ENCODE data around the gene GRIK1. TPM values are rescaled to one million over a fixed set of nuclear protein-coding genes. Genes with fewer than 3 reads are reported as not detected.

Gene GRIK1
- total and polyA plus RNA-seq, 5 donors = not detected

GRCh38 chr21:29812947-29813346 is 126.8 kb downstream of the GRIK1 start:
- no peak overlapping the region for H3K4me3 ChIP-seq (ENCODE audit: low read length)
- H3K27ac ChIP-seq (ENCODE audit: low read length) = no peak overlapping the region
- DNase-seq = no peak
- H3K9me3 ChIP-seq (ENCODE audit: control insufficient read depth, low read length) = no peaks in the 10 kb centered on the region
- ATAC-seq = no peak
- intact Hi-C loops (cut with DNase I) = no loop called here
- H3K27me3 ChIP-seq (ENCODE audit: control insufficient read depth, insufficient read depth) = no peaks in the 10 kb centered on the region
- no peaks in the 10 kb centered on the region for H3K4me1 ChIP-seq (ENCODE audit: control insufficient read depth, insufficient read depth, low read length)
- 52% methylated on average over 3 of the region's 3 CpGs for WGBS

- intact Hi-C loops (cut with DNase I) = no loop called here
- no peak for DNase-seq
- no peak for ATAC-seq
- no peaks in the 10 kb centered on the region for H3K4me1 ChIP-seq (ENCODE audit: control insufficient read depth, insufficient read depth, low read length)
- H3K9me3 ChIP-seq (ENCODE audit: control insufficient read depth, low read length) = no peaks in the 10 kb centered on the region
- H3K27me3 ChIP-seq (ENCODE audit: control insufficient read depth, insufficient read depth) = no peaks in the 10 kb centered on the region
- H3K27ac ChIP-seq (ENCODE audit: low read length) = no peak overlapping the region
- H3K4me3 ChIP-seq (ENCODE audit: low read length) = no peak overlapping the region
- 41% methylated on average over 4 of the region's 4 CpGs for WGBS
These were observed 128.9 kb downstream of the GRIK1 start for GRCh38 chr21:29810871-29811270.

- H3K4me1 ChIP-seq (ENCODE audit: control insufficient read depth, insufficient read depth, low read length) = no peaks in the 10 kb centered on the region
- DNase-seq (no peak), ATAC-seq (no peak)
- WGBS = 52% methylated on average over 2 of the region's 2 CpGs
- no peaks in the 10 kb centered on the region for H3K27me3 ChIP-seq (ENCODE audit: control insufficient read depth, insufficient read depth)
- intact Hi-C loops (cut with DNase I) = no loop called here
- no peaks in the 10 kb centered on the region for H3K9me3 ChIP-seq (ENCODE audit: control insufficient read depth, low read length)
- no peak overlapping the region for H3K4me3 ChIP-seq (ENCODE audit: low read length)
- no peak overlapping the region for H3K27ac ChIP-seq (ENCODE audit: low read length)
These were observed 131.6 kb downstream of the GRIK1 start for GRCh38 chr21:29808153-29808552.

GRCh38 chr21:29805105-29805504 is 134.7 kb downstream of the GRIK1 start:
- no peak for ATAC-seq
- WGBS = 39% methylated on average over 1 of the region's 1 CpG

GRCh38 chr21:29803191-29803590 is 136.6 kb downstream of the GRIK1 start:
- no peaks in the 10 kb centered on the region for H3K27me3 ChIP-seq (ENCODE audit: control insufficient read depth, insufficient read depth)
- WGBS = 52% methylated on average over 1 of the region's 1 CpG
- no peaks in the 10 kb centered on the region for H3K9me3 ChIP-seq (ENCODE audit: control insufficient read depth, low read length)
- H3K27ac ChIP-seq (ENCODE audit: low read length) = no peak overlapping the region
- ATAC-seq (no peak), DNase-seq (no peak)
- intact Hi-C loops (cut with DNase I) = no loop called here
- H3K4me1 ChIP-seq (ENCODE audit: control insufficient read depth, insufficient read depth, low read length) = no peaks in the 10 kb centered on the region
- H3K4me3 ChIP-seq (ENCODE audit: low read length) = no peak overlapping the region

More at GRCh38 chr21:29805105-29805504, 134.7 kb downstream of the GRIK1 start:
- Histone ChIP-seq H3K27ac (ENCODE audit: low read length) (no peak overlapping the region), H3K9me3 (ENCODE audit: control insufficient read depth, low read length) (no peaks in the 10 kb centered on the region), H3K4me1 (ENCODE audit: control insufficient read depth, insufficient read depth, low read length) (no peaks in the 10 kb centered on the region), H3K4me3 (ENCODE audit: low read length) (no peak overlapping the region), H3K27me3 (ENCODE audit: control insufficient read depth, insufficient read depth) (no peaks in the 10 kb centered on the region)
- intact Hi-C loops (cut with DNase I) = no loop called here
- DNase-seq = no peak

- ATAC-seq = no peak
- 90% methylated on average over 4 of the region's 4 CpGs for WGBS
- H3K4me3 ChIP-seq (ENCODE audit: low read length) = no peak overlapping the region
- H3K9me3 ChIP-seq (ENCODE audit: control insufficient read depth, low read length) = no peaks in the 10 kb centered on the region
- H3K27me3 ChIP-seq (ENCODE audit: control insufficient read depth, insufficient read depth) = no peaks in the 10 kb centered on the region
- no peaks in the 10 kb centered on the region for H3K4me1 ChIP-seq (ENCODE audit: control insufficient read depth, insufficient read depth, low read length)
- intact Hi-C loops (cut with DNase I) = no loop called here
- no peak overlapping the region for H3K27ac ChIP-seq (ENCODE audit: low read length)
- DNase-seq = no peak
These were observed 138.7 kb downstream of the GRIK1 start for GRCh38 chr21:29801122-29801521.

- WGBS = 41% methylated on average over 3 of the region's 3 CpGs
- no peaks in the 10 kb centered on the region for H3K27me3 ChIP-seq (ENCODE audit: control insufficient read depth, insufficient read depth)
- no peaks in the 10 kb centered on the region for H3K4me1 ChIP-seq (ENCODE audit: control insufficient read depth, insufficient read depth, low read length)
- ATAC-seq = no peak
- no peaks in the 10 kb centered on the region for H3K9me3 ChIP-seq (ENCODE audit: control insufficient read depth, low read length)
- intact Hi-C loops (cut with DNase I) = no loop called here
- H3K4me3 ChIP-seq (ENCODE audit: low read length) = no peak overlapping the region
- no peak for DNase-seq
- H3K27ac ChIP-seq (ENCODE audit: low read length) = no peak overlapping the region
These were observed 139.7 kb downstream of the GRIK1 start for GRCh38 chr21:29800056-29800455.

- H3K4me1 ChIP-seq (ENCODE audit: control insufficient read depth, insufficient read depth, low read length) = no peaks in the 10 kb centered on the region
- intact Hi-C loops (cut with DNase I) = no loop called here
- DNase-seq (no peak), ATAC-seq (no peak)
- no peak overlapping the region for H3K4me3 ChIP-seq (ENCODE audit: low read length)
- 75% methylated on average over 3 of the region's 3 CpGs for WGBS
- no peaks in the 10 kb centered on the region for H3K9me3 ChIP-seq (ENCODE audit: control insufficient read depth, low read length)
- H3K27me3 ChIP-seq (ENCODE audit: control insufficient read depth, insufficient read depth) = no peaks in the 10 kb centered on the region
- H3K27ac ChIP-seq (ENCODE audit: low read length) = no peak overlapping the region
These were observed 141.0 kb downstream of the GRIK1 start for GRCh38 chr21:29798840-29799239.

GRCh38 chr21:29797155-29797554 is 142.6 kb downstream of the GRIK1 start:
- Histone ChIP-seq H3K4me3 (ENCODE audit: low read length) (no peak overlapping the region), H3K4me1 (ENCODE audit: control insufficient read depth, insufficient read depth, low read length) (no peaks in the 10 kb centered on the region), H3K9me3 (ENCODE audit: control insufficient read depth, low read length) (no peaks in the 10 kb centered on the region), H3K27me3 (ENCODE audit: control insufficient read depth, insufficient read depth) (no peaks in the 10 kb centered on the region), H3K27ac (ENCODE audit: low read length) (no peak overlapping the region)
- intact Hi-C loops (cut with DNase I) = no loop called here
- ATAC-seq (no peak), DNase-seq (no peak)
- 58% methylated on average over 3 of the region's 3 CpGs for WGBS

- intact Hi-C loops (cut with DNase I) = no loop called here
- no peaks in the 10 kb centered on the region for H3K27me3 ChIP-seq (ENCODE audit: control insufficient read depth, insufficient read depth)
- ATAC-seq (no peak), DNase-seq (no peak)
- H3K27ac ChIP-seq (ENCODE audit: low read length) = no peak overlapping the region
- H3K4me1 ChIP-seq (ENCODE audit: control insufficient read depth, insufficient read depth, low read length) = no peaks in the 10 kb centered on the region
- no peaks in the 10 kb centered on the region for H3K9me3 ChIP-seq (ENCODE audit: control insufficient read depth, low read length)
- no peak overlapping the region for H3K4me3 ChIP-seq (ENCODE audit: low read length)
- WGBS = 63% methylated on average over 4 of the region's 4 CpGs
These were observed 146.1 kb downstream of the GRIK1 start for GRCh38 chr21:29793712-29794111.

GRCh38 chr21:29789393-29789792 is 150.4 kb downstream of the GRIK1 start:
- DNase-seq (no peak), ATAC-seq (no peak)
- no peaks in the 10 kb centered on the region for H3K4me1 ChIP-seq (ENCODE audit: control insufficient read depth, insufficient read depth, low read length)
- intact Hi-C loops (cut with DNase I) = no loop called here
- 80% methylated on average over 3 of the region's 3 CpGs for WGBS
- no peaks in the 10 kb centered on the region for H3K27me3 ChIP-seq (ENCODE audit: control insufficient read depth, insufficient read depth)
- no peak overlapping the region for H3K27ac ChIP-seq (ENCODE audit: low read length)
- H3K4me3 ChIP-seq (ENCODE audit: low read length) = no peak overlapping the region
- no peaks in the 10 kb centered on the region for H3K9me3 ChIP-seq (ENCODE audit: control insufficient read depth, low read length)

GRCh38 chr21:29788752-29789151 is 151.0 kb downstream of the GRIK1 start:
- no peak overlapping the region for H3K4me3 ChIP-seq (ENCODE audit: low read length)
- no peaks in the 10 kb centered on the region for H3K27me3 ChIP-seq (ENCODE audit: control insufficient read depth, insufficient read depth)
- no peak overlapping the region for H3K27ac ChIP-seq (ENCODE audit: low read length)
- ATAC-seq (no peak), DNase-seq (no peak)
- 73% methylated on average over 2 of the region's 2 CpGs for WGBS
- H3K4me1 ChIP-seq (ENCODE audit: control insufficient read depth, insufficient read depth, low read length) = no peaks in the 10 kb centered on the region
- intact Hi-C loops (cut with DNase I) = no loop called here
- no peaks in the 10 kb centered on the region for H3K9me3 ChIP-seq (ENCODE audit: control insufficient read depth, low read length)
